Activated CD4-positive, alpha-beta T cell treated with anti-CD3 and anti-CD28 coated beads for 4 hours (primary cell): ENCODE data around the gene TUBB3.
A peak's percentile ranks its signal among the peaks of the same experiment; 100 is the strongest.
"Not testable (repeated sequence)": the region's sequence is repeated elsewhere in the genome, so short reads cannot be mapped to it uniquely, and the experiment has no call there.

Experiments used
- DNase-seq, 2 donors: peaks; one replicate each; pipeline ENCODE4 v3.0.0-alpha.2; 2020

Gene TUBB3

DNA sequence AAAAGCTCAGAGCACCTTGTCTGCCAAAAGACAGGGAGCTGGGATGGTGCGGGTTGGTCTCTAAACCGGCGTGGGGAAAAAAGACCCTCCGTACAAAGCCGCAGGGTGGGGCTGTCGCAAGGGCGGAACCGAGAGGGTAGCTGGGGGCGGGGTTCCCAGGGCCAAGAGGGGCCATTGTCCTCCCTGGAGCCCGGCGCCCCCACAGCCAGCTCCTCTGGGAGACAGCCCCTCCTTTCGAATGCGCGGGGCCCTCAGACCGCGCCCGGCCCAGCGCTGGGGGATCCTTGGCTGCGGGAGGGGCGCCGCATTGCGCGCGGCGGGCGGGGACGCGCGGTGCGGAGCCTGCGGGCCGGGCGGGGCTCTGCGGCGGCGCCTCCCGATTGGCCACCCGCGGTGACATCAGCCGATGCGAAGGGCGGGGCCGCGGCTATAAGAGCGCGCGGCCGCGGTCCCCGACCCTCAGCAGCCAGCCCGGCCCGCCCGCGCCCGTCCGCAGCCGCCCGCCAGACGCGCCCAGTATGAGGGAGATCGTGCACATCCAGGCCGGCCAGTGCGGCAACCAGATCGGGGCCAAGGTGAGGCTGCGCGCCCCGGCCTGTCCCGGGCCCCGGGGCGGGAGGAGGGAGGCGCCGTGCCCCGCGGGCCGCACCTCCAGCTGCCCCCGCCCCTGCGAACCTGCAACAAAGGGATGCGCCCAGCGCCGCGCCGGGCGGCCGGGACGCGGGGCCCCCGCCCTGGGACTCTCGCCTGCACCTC lies at the start of gene TUBB3:
Gene TUBB3 (plus strand): TSS at position 459 of the 756 bp plus-strand sequence. CDS start 60 bp downstream, at position 519.
- DNase-seq, result no peak

- peak; percentile 94 to 97 for DNase-seq
These were observed 49.0 kb upstream of the TUBB3 start for GRCh38 chr16:89873972-89874689.

DNA sequence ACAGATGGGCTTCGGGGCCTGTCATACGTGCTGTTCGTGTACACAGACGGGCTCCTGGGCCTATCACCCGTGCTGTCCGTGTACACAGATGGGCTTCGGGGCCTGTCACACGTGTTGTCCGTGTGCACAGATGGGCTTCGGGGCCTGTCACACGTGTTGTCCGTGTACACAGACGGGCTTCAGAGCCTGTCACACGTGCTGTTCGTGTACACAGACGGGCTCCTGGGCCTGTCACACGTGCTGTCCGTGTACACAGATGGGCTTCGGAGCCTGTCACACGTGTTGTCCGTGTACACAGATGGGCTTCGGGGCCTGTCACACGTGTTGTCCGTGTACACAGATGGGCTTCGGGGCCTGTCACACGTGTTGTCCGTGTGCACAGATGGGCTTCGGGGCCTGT lies 44.0 kb upstream of the TUBB3 start:
- DNase-seq, result not testable (repeated sequence)

GRCh38 chr16:89880477-89881367 lies 42.4 kb upstream of the TUBB3 start:
- DNase-seq, result no peak

- no peak for DNase-seq
These were observed 41.8 kb upstream of the TUBB3 start for GRCh38 chr16:89881368-89881730.

DNA sequence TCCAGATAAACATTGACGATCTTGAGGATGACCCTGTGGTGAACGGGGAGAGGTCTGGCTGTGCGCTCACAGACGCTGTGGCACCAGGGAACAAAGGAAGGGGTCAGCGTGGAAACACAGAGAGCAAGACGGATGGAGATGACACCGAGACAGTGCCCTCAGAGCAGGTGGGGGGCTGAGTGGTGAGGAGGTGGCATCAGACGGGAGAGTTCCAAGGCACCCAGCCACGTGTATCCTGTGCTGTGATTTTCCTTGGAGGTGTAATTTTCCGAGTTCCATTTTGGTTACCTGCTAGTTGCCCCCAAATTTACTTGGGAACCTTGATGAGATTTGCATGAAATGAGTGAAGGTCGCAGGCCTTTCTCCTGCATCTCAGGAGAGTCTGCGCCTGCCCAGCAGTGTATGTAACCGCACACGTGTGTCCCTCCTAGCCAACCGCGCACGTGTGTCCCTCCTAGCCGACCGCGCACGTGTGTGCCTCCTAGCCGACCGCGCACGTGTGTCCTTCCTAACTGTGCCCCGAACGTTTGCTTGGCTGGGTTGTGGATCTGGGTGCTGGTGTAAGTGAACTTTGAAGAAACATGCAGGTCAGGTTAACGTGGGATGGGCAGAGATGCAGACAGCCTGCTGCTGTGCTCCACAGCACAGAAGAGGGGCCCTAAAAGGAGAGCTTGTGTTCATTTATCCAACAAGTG lies 39.6 kb upstream of the TUBB3 start:
- no peak for DNase-seq

DNA sequence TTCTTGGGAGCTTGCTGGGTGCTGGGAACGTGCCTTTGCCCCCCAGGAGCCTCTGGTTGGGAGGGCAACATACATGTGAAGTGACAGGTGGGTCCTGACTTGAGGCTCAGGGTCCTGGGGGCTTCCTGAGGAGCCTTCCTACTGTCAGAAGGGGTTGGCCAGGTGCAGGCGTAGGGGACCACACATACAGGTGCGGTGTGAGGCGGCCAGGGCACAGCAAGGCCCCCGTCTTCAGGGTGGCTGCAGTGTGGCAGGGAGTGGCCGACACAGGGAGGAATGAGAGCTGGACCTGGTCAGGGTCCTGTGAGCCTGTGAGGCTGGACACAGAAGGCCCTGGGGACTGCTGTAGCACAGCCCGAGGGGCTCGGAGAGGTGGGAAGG lies 39.1 kb upstream of the TUBB3 start:
- DNase-seq, result no peak

GRCh38 chr16:89887243-89887642 lies 35.9 kb upstream of the TUBB3 start:
- no peak for DNase-seq

- no peak for DNase-seq
These were observed 32.9 kb upstream of the TUBB3 start for GRCh38 chr16:89890200-89890599.

- no peak for DNase-seq
These were observed 32.1 kb upstream of the TUBB3 start for GRCh38 chr16:89890886-89891657.

DNA sequence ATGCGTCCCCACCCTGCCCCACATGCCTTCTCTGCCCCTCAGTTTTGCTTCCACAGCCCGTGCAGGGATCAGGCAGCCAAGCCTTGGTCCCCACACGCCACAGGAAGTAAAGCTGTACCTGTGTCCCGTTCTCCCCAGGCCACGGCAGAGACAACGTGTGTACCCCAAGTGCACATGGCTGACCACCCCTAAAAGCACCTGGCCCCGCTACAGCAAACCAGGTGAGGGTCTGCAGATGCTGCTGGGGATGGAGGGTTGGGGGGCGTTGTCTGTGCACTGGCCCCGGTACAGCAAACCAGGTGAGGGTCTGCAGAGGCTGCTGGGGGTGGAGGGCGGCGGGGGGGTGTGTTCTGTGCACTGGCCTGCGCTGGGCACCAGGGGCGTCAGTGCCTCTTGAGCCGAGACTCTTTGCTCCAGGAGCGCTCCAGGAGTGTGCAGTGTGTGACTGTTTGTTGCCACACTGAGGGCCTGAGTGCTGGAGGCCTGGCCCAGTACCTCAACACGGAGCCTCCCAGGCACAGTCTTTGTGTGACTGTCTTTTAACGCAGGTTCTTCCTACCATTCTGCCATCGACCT lies 31.0 kb upstream of the TUBB3 start:
- DNase-seq, result no peak

DNA sequence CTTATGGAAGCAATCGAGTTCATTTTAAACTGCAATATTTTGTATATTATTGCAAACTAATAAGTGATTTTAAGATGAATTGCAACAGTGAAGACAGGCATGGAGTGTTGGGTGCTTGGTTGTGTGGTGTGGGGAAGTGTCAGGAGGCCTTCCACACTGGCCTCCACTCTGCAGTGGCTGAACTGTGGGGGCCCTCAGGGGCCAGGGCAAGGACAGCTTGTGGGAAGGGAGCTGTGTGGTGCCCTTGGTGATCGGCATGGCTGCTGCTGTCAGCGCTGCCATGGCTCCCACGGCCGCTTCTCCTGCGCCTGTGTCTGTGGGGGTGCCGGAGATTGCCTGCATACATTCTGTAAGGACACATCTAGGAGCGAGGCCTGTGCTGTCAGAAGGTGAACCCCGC lies 30.5 kb upstream of the TUBB3 start:
- DNase-seq, result no peak

- no peak for DNase-seq
These were observed 29.2 kb upstream of the TUBB3 start for GRCh38 chr16:89893642-89894548.

DNA sequence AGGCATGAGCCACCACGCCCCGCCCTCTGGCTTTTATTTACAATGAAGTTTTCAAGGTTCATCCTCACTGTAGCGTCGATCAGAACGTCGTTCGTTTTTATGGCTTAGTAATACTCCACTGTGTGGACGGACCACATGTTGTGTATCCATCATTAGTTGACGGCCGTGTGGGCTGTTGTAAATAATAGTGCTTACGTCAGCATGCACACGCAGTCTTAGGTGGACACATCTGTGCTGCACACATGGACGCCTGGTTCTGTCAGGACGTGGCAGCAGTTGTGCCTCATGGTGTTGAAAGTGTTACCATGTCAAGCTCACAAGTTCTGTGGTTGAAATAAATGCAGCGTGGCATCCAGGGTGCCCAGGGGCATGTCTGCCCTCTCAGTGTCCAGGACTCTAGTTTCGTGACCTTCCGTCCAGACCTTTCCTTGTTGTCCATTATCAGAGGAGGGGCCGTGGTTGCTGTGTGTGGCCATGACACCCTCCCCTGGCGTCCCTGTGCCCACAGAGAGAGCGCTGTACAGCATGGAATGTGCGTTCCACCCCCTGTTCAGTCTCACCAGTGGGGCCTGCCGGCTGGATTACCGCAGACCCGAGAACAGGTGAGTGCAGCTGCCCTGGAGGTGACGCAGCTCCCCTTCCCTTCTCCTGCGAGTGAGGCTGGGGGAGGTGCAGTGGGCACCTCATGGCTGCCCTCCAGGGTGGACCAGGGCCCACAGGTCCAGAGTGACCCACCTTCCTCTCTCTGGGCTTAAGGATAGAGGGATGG lies 27.5 kb upstream of the TUBB3 start:
- DNase-seq, result no peak

DNA sequence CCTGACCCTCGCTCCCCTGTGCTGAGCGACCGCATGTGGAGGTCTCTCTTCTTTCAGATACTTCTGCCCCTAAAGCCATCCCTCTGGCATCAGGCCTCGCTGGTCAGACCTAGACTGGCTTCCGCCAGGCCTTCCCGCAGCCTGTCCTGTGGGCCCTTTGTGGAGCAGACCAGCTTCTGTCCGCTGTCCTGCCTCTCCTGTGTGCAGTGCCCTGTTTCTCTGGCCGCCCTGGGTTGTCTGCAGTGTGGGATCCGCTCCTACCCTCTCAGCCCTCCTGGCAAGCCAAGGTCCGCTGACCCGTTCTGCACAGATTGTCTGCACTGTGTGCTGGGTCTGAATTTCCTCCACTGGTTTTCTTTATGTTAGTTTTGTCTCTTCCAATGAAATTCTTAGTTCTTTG lies 25.9 kb upstream of the TUBB3 start:
- no peak for DNase-seq

- DNase-seq, result no peak
These were observed 24.8 kb upstream of the TUBB3 start for GRCh38 chr16:89898201-89898967.

- no peak for DNase-seq
These were observed 23.2 kb upstream of the TUBB3 start for GRCh38 chr16:89899879-89900481.

GRCh38 chr16:89900885-89901284 lies 22.3 kb upstream of the TUBB3 start:
- DNase-seq, result no peak

GRCh38 chr16:89902980-89903379 lies 20.2 kb upstream of the TUBB3 start:
- no peak for DNase-seq
